HG02870 (cell line): Measurements from ENCODE around the gene TTC9C.
A peak's percentile ranks its signal among the peaks of the same experiment; 100 is the strongest.
"Not testable (repeated sequence)": the region's sequence is repeated elsewhere in the genome, so short reads cannot be mapped to it uniquely, and the experiment has no call there.

Experiments
- ATAC-seq: cut with Tn5 transposase; IDR thresholded peaks from one replicate; pipeline ENCODE4 v1.9.1; 2021; ENCODE audit warnings: mild to moderate bottlenecking, moderate library complexity; ENCODE audit not compliant: unreplicated experiment

Gene TTC9C

GRCh38 chr11:62749931-62750330, 21.6 kb downstream of the TTC9C start:
- not testable (repeated sequence) for ATAC-seq

DNA sequence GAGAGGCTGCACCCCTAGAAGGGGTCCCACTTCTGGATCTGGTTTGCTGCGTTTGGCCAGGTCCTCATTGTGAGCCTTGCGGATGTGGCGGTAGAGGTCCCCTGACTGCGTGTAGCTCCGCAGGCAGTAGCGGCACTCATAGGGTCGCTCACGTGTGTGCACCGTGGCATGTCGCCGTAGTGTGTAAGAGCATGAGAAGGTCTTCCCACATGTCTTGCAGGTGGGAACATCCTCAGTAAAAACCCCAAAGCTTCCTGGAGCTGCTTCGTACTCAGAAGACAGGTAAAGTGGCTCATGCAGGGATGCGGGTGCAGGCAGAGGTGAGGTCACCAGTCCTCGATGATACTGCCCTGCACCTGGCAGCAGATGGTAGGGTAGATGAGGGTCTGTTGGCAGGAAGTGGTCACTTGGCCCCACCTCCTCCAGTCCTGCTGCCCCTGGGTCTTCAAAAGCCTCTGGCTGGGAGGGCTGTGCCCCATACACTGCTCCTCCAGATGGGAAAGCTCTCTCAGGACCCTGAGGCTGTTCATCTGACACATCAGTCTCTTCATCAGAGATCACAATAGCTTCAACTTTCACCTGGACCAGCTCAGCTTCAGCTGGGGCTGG, 24.0 kb downstream of the TTC9C start:
- ATAC-seq, result no peak

DNA sequence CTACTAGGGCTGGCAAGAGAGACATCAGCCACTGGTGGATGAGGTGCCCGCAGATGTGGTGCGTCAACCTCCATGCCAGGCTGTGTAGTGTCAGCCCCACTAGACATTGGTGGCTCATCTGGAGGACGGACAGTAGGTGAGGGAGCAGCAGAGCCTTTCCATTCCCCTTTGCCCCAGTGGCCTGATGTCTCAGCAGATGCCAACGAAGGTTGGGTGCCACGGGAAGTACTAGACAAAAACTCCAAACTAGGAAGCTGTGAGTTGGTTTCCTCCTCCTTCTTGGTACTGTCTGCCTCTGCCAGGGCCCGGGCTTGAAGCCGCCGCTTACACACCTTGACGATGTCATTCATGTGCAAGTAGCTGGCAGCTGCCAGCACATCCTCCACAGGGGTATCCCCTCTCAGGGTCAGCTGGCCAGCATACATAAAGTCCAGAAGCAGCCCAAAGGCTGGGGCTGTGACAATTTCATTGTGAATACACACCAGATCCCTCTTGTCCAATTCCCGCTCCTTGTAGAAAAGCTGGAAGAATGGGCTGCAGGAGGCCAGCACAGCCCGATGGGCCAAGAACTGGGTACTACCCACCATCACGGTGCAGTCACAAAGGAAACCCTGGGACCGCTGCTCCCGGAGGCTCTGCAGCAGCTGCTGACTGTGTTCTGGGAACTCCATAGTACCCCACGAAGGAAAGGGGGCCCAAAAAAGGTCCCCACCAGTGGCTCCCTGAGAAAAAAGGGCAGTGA, 24.9 kb downstream of the TTC9C start:
- ATAC-seq, result no peak

DNA sequence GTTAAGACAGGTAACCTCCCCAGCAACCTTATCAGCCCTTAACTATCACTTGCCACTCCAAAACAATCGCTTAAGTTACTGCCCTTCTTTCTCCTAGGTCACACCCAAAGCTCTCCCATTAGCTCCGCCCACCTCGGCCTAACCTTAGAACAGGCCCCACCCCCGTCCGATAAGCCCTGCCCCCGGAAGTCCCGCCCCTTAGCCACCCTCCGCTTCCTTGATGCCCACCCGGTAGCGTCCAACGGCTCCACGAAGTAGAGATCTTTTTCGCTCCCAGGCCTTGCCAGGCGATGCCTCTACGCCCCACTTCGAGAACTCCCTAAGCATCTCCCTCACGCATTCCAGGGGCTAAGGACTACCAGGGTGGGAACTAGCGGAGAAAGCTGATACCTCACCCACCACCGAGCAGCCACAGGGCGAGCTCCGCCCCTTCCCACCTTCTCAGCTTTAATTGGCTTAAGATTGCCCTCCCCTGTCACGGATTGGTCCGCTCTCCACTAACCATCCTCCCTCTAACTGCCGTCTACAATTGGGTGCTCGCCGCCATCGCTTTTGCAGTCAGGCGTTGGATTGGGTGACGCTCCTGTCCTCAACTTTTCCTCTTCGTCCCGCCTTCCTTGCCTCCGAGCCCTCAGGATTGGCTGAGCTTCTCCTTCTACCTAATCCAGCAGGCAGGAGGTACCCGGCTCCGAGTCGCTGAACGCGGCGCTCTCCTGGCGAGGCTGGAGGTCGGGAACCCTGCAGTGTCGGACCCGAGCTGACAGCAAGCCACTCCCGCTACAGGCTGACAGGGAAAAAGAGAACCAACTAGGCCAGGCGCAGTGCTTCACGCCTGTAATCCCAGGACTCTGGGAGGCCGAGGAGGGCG, 25.7 kb downstream of the TTC9C start, which contains the start of gene ZBTB3:
TSS of gene ZBTB3 (minus strand) at position 425 of the 868 bp plus-strand sequence. CDS start 496 bp downstream, outside the sequence.
- peak; percentile 95 for ATAC-seq

- no peak for ATAC-seq
Observed at GRCh38 chr11:62755086-62755615, 26.9 kb downstream of the TTC9C start.

- ATAC-seq, result no peak
Observed at GRCh38 chr11:62757846-62758788, 29.8 kb downstream of the TTC9C start.

DNA sequence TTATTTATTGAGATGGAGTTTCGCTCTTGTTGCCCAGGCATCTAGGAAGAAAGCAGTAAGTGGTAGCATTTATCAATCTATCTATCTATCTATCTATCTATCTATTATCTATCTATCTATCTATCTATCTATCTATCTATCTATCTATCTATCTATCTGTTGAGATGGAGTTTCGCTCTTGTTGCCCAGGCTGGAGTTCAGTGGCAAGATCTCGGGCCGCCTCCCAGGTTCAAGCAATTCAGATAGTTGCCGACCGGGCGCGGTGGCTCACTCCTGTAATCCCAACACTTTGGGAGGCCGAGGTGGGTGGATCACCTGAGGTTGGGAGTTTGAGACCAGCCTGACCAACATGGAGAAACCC, 32.6 kb downstream of the TTC9C start:
- not testable (repeated sequence) for ATAC-seq

GRCh38 chr11:62770778-62771143, 42.5 kb downstream of the TTC9C start:
- no peak for ATAC-seq

GRCh38 chr11:62771144-62772021, 43.1 kb downstream of the TTC9C start, which contains the start of gene TAF6L:
TAF6L (plus strand) TSS chr11:62771396; CDS start chr11:62775784, 4,388 bp downstream.
- ATAC-seq, result peak; percentile 79

- no peak for ATAC-seq
Observed at GRCh38 chr11:62774407-62774806, 46.1 kb downstream of the TTC9C start.

DNA sequence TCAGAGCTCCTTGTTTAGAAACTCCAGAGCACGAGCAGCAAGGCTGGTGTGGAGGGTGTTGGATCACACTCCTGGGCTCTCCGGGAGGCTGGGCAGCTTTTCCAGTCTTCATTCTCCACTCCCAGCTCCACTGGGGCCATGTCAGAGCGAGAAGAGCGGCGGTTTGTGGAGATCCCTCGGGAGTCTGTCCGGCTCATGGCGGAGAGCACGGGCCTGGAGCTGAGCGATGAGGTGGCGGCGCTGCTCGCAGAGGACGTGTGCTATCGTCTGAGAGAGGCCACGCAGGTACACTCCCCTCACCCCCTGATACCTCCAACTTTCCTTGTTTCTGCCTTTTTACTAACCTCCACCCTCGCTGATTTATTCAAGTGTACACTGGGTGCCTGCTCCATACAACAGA, 47.4 kb downstream of the TTC9C start:
- no peak for ATAC-seq

DNA sequence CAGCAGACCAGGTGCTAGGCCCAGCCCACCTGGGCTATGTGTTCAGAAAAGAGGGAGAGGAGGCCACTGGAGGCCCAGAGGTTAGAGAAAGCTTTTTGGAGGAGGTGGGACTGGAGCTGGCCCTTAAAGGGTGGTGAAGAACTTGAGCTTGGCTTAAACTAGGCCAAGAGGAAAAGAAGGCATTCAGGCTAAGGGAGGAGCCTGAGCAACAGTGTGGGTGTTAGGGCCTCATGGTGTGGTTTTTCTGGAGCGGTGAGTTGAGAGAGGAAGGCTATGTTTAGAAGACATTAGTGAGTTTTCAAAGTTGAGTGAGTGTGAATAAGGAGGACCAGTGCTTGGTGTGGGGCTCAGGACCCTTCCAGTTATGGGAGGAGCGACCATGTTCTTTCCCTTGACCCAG, 49.1 kb downstream of the TTC9C start:
- ATAC-seq, result no peak

DNA sequence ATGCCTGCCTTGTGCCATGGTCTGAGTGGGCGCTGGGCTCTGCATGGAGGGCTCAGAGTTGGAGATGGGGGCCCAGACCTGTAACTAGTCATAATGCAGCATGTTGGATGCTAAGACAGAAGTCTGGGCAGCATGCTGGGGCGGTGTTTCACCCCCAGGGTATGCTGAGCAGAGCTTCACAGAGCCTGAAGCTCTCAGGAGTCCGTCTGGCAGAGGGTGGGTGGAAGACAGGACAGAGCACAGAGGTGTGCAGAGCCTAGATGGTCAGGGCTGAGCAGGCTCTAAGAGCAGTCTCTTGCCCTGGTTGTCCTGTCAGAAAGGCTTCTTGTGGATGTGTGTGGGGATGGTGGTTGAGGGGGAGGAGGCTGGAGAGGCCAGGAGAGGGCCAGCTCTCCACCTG, 50.2 kb downstream of the TTC9C start:
- ATAC-seq, result no peak

GRCh38 chr11:62782753-62783152, 54.5 kb downstream of the TTC9C start:
- ATAC-seq, result no peak

GRCh38 chr11:62786318-62787004, 58.2 kb downstream of the TTC9C start:
- peak; percentile 60 for ATAC-seq

DNA sequence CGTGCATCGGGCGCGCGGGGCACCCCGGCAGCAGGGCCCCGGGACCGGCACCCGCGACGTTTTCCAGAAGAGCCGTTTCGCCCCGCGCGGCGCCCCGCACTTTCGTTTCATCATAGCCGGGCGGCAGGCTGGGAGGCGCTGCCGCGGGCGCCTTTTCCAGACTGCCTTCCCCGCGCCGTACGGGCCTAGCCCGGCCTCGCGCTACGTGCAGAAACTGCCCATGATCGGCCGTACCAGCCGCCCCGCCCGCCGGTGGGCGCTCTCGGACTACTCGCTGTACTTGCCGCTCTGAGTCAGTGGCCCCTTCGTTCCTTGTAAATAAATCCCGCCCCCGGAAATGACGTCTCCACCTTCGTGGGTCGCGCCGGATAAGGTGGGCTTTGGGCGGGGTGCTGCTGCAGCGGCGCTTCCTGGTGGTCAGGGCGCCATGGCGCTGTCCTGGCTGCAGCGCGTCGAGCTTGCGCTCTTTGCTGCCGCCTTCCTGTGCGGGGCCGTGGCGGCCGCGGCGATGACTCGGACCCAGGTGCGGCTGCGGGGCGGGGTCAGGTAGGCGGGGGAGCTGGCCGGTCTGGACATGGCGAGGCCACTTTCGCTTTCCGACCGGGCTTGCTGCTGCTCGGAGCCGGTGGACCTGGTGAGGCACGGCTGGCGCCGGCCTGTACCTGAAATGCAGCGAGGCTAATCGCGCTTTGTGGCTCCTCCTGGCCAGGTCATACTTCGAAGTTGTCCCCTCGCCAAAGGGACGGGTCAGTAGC, 58.9 kb downstream of the TTC9C start, which contains the start of gene TMEM179B:
TSS of gene TMEM179B (plus strand) at position 398 of the 755 bp plus-strand sequence. CDS start at position 428, 30 bp downstream.
- ATAC-seq, result peak; percentile 62
